Breast epithelium (tissue), 4 donors: Measurements from ENCODE around the gene KCNIP4. TPM values are rescaled to one million over a fixed set of nuclear protein-coding genes. Genes with fewer than 3 reads are reported as not detected.

Source experiments
- DNase-seq, 2 donors: peaks; one replicate each; pipeline ENCODE4 v3.0.0-alpha.2; 2019; ENCODE audit warnings: low spot score in 2 of 2
- H3K27ac ChIP-seq, 2 donors: fragments of 200-600 bp; sonication (generic) in 1 of 2; one replicate each; pipeline ENCODE4 v1.5.1; 2016 to 2019; ENCODE audit warnings: mild to moderate bottlenecking in 1 of 2
- H3K27me3 ChIP-seq, 2 donors: fragments of 200-600 bp; sonication (generic) in 1 of 2; one replicate each; pipeline versions ENCODE4 v1.5.1 to v1.6.0; 2017 to 2019; ENCODE audit warnings: control low read depth in 1 of 2, mild to moderate bottlenecking in 1 of 2
- H3K36me3 ChIP-seq: fragments of 200-600 bp; one replicate; pipeline ENCODE4 v1.5.1; 2019
- H3K4me1 ChIP-seq, 2 donors: fragments of 200-600 bp; sonication (generic); one replicate each; pipeline ENCODE4 v1.5.1; 2016 to 2019; ENCODE audit warnings: control low read depth in 1 of 2
- H3K4me3 ChIP-seq, 3 donors: fragments of 200-600 bp; sonication (generic); 1 replicate in 2 of 3; 2 replicates in 1 of 3; pipeline ENCODE4 v1.5.1; 2016 to 2019; ENCODE audit warnings: mild to moderate bottlenecking in 3 of 3, moderate library complexity in 2 of 3
- H3K9me3 ChIP-seq, 2 donors: fragments of 200-600 bp; sonication (generic) in 1 of 2; one replicate each; pipeline ENCODE4 v1.5.1; 2016 to 2019; ENCODE audit warnings: control low read depth in 1 of 2
- POLR2A ChIP-seq: fragments of 450-650 bp; IDR thresholded peaks from one replicate; pipeline ENCODE4 v1.6.1; 2016; ENCODE audit warnings: antibody characterized with exemption, mild to moderate bottlenecking, moderate library complexity
- POLR2AphosphoS5 ChIP-seq, 3 donors: sonication (generic); formaldehyde crosslinking; IDR thresholded peaks; one replicate each; pipeline ENCODE4 v1.6.1; 2017; ENCODE audit warnings: antibody characterized with exemption in 3 of 3
- intact Hi-C: fragments of 100-400 bp; cut with DNase I; formaldehyde crosslinking; loops from one replicate; pipeline ENCODE4 v1.15.1; 2023; ENCODE audit warnings: low total_unique reads
- total RNA-seq, 3 donors: library from RNA; depleted of rRNA; stranded (reverse); fragments of >200 nt; gene quantifications; one replicate each; pipeline ENCODE4 v1.1.0, GENCODE V29; 2016
- TF ChIP-seq, protein P1 (sequence below), 3 donors: fragments of 450-650 bp; IDR thresholded peaks; one replicate each; pipeline ENCODE4 v1.5.1; 2016 to 2017; ENCODE audit warnings: antibody characterized with exemption in 3 of 3, mild to moderate bottlenecking in 3 of 3, moderate library complexity in 3 of 3

The KCNIP4 gene
- total RNA-seq, 3 donors from 2014 or later: 0.44 to 0.66 TPM; not detected in 1

DNA sequence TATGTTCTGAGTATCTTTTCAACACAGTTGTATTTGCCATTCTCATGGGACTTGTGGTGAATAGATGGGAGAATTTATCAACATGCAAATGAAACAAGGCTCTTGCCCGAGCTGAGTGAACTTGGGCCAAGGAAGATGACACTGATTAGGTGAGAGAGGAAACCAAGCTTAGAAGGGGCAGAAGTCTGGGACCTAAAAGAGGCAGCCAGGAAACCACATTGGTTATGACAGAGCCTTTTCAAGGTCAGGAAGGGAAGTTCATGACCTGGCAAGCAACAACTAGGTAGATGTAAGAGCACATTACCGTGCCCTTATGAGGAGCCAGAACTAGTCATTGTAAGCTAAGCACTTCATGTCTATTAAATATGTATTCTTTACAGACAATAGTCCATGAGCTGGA is 658.0 kb downstream of the KCNIP4 start:
- H3K4me1 ChIP-seq: no peaks in the 10 kb centered on the region
- H3K27ac ChIP-seq: no peak overlapping the region
- DNase-seq: no peak
- H3K4me3 ChIP-seq: no peak overlapping the region
- H3K9me3 ChIP-seq: no peaks in the 10 kb centered on the region
- H3K36me3 ChIP-seq: no peaks in the 10 kb centered on the region
- intact Hi-C loops: no loop called here
- TF ChIP-seq, protein P1, sequence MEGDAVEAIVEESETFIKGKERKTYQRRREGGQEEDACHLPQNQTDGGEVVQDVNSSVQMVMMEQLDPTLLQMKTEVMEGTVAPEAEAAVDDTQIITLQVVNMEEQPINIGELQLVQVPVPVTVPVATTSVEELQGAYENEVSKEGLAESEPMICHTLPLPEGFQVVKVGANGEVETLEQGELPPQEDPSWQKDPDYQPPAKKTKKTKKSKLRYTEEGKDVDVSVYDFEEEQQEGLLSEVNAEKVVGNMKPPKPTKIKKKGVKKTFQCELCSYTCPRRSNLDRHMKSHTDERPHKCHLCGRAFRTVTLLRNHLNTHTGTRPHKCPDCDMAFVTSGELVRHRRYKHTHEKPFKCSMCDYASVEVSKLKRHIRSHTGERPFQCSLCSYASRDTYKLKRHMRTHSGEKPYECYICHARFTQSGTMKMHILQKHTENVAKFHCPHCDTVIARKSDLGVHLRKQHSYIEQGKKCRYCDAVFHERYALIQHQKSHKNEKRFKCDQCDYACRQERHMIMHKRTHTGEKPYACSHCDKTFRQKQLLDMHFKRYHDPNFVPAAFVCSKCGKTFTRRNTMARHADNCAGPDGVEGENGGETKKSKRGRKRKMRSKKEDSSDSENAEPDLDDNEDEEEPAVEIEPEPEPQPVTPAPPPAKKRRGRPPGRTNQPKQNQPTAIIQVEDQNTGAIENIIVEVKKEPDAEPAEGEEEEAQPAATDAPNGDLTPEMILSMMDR (IDR thresholded peaks at IDR 0.05): no peak
- TF ChIP-seq POLR2A: no peak
- no peak for TF ChIP-seq POLR2AphosphoS5 (IDR thresholded peaks at IDR 0.05)
- no peaks in the 10 kb centered on the region for H3K27me3 ChIP-seq

DNA sequence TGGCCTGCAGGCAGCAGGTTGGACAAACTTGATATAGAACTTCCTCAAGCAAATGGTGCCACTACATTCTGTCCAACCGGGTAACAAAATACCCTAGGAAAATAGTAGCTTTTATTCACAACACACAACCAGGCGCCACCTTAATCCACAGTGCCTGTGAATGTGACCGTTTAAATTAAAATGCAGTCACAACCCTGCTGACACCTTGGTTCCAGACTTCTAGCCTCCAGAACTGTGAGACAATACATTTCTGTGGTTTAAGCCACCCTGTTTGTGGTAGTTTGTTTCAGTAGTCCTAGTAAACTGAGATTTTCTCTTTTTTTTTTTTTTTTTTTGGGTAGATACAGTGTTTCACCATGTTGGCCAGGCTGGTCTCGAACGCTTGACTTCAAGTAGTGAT is 672.5 kb downstream of the KCNIP4 start:
- no peak for DNase-seq
- intact Hi-C loops: no loop called here
- no peak for TF ChIP-seq POLR2AphosphoS5 (IDR thresholded peaks at IDR 0.05)
- Histone ChIP-seq H3K4me1 (no peaks in the 10 kb centered on the region), H3K27ac (no peak overlapping the region), H3K4me3 (no peak overlapping the region), H3K9me3 (no peaks in the 10 kb centered on the region), H3K36me3 (no peaks in the 10 kb centered on the region), H3K27me3 (no peaks in the 10 kb centered on the region)

DNA sequence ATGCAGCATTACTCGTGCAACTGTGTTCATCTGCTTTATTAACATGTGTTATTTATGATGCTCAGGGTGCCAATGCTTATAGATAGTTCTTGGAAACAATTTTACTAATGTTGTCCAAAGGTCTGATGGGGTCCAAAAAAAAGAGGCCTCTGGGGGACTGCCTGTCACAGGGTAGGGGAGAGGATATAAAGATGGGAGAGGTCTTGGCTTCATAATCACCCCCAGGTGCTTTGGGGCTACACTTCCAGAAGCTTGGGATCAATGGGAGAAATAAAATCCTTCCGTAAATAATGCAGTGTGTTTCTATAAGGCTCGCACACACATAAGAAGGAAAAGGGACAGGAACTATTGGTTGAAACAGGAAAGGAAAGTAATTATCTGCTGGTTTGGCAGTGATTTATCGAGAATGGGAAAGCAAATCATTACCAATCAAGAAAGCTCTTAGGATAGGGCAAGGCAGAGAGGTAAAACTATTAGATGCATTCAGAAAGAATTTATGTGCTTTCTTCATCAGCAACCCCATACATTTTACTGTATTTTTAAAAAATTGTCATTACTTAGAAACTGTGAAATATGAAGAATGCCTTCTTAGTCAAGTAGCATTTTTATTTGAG is 677.0 kb downstream of the KCNIP4 start:
- Histone ChIP-seq H3K27ac (no peak overlapping the region), H3K9me3 (no peaks in the 10 kb centered on the region), H3K4me3 (no peak overlapping the region), H3K4me1 (no peaks in the 10 kb centered on the region), H3K36me3 (no peaks in the 10 kb centered on the region), H3K27me3 (no peaks in the 10 kb centered on the region)
- no peak for DNase-seq
- intact Hi-C loops: no loop called here
- TF ChIP-seq, protein P1 (IDR thresholded peaks at IDR 0.05): no peak
- TF ChIP-seq POLR2A (no peak), POLR2AphosphoS5 (IDR thresholded peaks at IDR 0.05) (no peak)

DNA sequence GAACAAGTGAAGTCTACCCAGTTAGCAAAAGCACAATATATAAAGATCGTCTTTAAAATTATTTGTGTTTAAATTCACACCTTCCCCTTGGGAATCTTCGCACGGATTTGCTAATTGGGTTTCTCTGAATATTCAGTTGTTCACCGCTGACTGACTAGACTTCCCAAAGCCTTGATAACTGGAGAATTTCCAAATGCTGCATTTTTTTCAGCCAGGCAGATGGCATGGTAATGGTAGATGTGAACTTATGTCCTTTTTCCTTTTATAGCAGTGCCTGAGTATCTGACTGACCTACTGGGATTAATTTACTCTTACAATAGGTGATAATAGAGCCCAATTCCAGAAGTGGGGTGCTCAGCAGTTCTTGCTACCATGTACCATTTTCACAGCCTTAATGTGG is 700.2 kb downstream of the KCNIP4 start:
- Histone ChIP-seq H3K4me1 (no peaks in the 10 kb centered on the region), H3K27ac (no peak overlapping the region), H3K27me3 (no peaks in the 10 kb centered on the region), H3K36me3 (no peaks in the 10 kb centered on the region), H3K4me3 (no peak overlapping the region), H3K9me3 (no peaks in the 10 kb centered on the region)
- TF ChIP-seq POLR2AphosphoS5 (IDR thresholded peaks at IDR 0.05) (no peak), POLR2A (no peak)
- TF ChIP-seq, protein P1 (IDR thresholded peaks at IDR 0.05): no peak
- intact Hi-C loops: no loop called here
- DNase-seq: no peak

DNA sequence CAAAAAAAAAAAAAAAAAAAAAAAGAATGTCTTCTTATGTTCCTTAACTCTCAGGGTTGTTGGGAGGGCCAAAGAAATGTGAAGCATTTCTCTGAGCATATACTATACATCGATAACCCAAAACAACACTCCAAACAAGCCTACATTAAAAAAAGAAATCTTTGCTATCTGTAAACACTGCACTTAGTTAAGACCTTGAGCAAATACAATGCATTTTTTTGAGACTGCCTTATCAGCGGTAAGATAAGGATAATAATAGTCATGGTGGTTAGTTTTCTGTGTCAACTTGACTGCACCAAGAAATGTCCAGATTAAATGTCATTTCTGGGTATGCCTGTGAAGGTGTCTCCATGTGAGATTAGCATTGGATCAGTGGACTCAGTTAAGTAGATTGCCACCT is 706.4 kb downstream of the KCNIP4 start:
- TF ChIP-seq, protein P1 (IDR thresholded peaks at IDR 0.05): no peak
- TF ChIP-seq POLR2AphosphoS5 (IDR thresholded peaks at IDR 0.05) (no peak), POLR2A (no peak)
- Histone ChIP-seq H3K4me3 (no peak overlapping the region), H3K9me3 (no peaks in the 10 kb centered on the region), H3K27ac (no peak overlapping the region), H3K36me3 (no peaks in the 10 kb centered on the region), H3K4me1 (no peaks in the 10 kb centered on the region), H3K27me3 (no peaks in the 10 kb centered on the region)
- no peak for DNase-seq
- intact Hi-C loops: no loop called here
